Measurements from ENCODE around the gene ZFPM1. TPM values are rescaled to one million over a fixed set of nuclear protein-coding genes. Genes with fewer than 3 reads are reported as not detected.
"Not testable (repeated sequence)": the region's sequence is repeated elsewhere in the genome, so short reads cannot be mapped to it uniquely, and the experiment has no call there.

The ZFPM1 gene
- total RNA-seq, 3 donors from 2014 or later: 14.2 to 17.3 (median 15.9) TPM

GRCh38 chr16:88479793-88480760 lies 27.0 kb downstream of the ZFPM1 start:
- H3K27me3 Mint-ChIP-seq (ENCODE audit: low read depth): no peaks in the 10 kb centered on the region
- peaks cover 46% of the 10 kb centered on the region for H3K4me1 Mint-ChIP-seq (ENCODE audit: low read depth)
- H3K36me3 Mint-ChIP-seq (ENCODE audit: insufficient read depth): no peaks in the 10 kb centered on the region
- no peak overlapping the region for H3K4me3 Mint-ChIP-seq
- DNase-seq: peak; percentile 41
- peak in 1 of 2 donors; percentile 44 for ATAC-seq
- no peaks in the 10 kb centered on the region for H3K9me3 Mint-ChIP-seq

DNA sequence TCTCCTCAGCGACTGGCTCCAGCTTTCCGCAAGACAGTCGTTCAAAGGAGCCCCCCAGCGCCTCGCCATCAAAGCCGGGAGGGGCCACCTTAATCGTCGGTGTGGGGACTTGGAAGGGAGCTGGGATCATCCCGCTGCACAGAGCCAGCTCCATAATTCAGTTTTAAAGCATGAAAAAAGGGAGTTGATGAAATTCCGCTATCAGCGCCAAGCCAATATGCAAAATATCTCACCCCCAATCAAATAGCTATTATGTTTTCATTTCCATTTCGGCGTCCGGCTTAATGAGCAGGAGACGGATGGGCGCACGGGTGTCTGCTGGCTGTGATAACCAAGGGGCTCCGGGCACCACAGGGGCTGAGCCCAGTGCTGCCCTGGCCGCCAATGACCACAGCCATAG lies 27.7 kb downstream of the ZFPM1 start:
- Mint-ChIP-seq H3K9me3 (no peaks in the 10 kb centered on the region), H3K4me1 (ENCODE audit: low read depth) (peaks cover 46% of the 10 kb centered on the region), H3K36me3 (ENCODE audit: insufficient read depth) (no peaks in the 10 kb centered on the region), H3K4me3 (no peak overlapping the region), H3K27me3 (ENCODE audit: low read depth) (no peaks in the 10 kb centered on the region)
- no peak for DNase-seq
- no peak for ATAC-seq

DNA sequence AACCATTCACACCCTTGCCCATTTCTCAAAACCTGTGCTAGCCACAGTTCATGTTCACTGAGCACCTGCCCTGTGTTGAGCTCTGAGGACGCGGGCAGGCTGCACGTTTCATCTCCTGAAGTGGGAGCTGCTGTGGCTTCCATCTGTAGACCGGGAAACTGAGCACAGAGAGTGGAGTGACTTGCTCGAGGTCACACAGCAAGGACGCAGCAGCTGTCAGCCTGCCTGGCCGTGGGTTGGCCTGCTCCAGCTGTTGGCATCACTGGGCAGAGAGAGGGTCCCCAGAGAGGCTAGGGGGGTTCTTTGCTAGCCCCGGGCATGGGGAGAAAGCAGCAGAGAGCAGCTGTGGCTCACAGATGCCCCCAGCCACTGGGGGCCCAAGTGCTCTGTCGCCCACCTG lies 28.8 kb downstream of the ZFPM1 start:
- peaks cover 42% of the 10 kb centered on the region for H3K4me1 Mint-ChIP-seq (ENCODE audit: low read depth)
- H3K4me3 Mint-ChIP-seq: no peak overlapping the region
- DNase-seq (no peak), ATAC-seq (no peak)
- H3K36me3 Mint-ChIP-seq (ENCODE audit: insufficient read depth): no peaks in the 10 kb centered on the region
- no peaks in the 10 kb centered on the region for H3K9me3 Mint-ChIP-seq
- no peaks in the 10 kb centered on the region for H3K27me3 Mint-ChIP-seq (ENCODE audit: low read depth)

DNA sequence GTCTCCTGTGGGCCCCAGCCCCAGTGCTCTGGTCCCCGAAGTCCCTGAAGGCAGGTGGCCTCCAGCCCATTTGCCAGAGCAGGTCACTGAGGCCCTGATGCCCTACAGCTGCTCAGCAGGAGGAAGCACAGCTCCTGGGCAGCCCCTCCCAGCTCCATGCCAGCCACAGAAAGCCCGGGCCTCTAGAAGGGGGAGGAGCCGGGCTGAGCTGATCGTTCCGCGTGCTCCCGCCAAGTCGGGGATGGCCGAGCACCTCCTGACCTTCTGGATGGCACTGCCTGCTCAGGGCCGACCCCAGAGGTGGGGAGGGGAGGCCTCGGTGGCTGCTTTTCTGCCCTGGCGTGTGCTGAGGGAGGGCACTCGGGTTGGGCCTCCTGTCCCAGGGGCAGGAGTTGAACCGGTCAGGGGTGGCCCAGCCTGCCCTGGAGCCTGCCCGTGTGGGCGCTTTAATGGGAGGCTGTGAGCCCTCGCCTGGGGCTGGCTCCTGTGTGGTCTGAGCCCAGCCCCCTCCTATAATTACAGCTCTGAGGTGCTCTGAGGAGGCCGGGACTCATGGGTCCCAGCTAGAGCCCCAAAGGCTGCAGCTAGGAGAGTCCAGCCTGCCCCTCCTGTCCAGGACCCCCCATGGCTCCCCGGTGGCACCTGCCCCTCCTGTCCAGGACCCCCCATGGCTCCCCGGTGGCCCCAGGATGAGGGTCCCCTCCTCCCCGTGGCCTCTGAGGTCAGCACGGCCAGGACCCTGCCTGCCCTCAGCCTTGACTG lies 29.7 kb downstream of the ZFPM1 start:
- DNase-seq (no peak), ATAC-seq (no peak)
- H3K27me3 Mint-ChIP-seq (ENCODE audit: low read depth): no peaks in the 10 kb centered on the region
- H3K36me3 Mint-ChIP-seq (ENCODE audit: insufficient read depth): no peaks in the 10 kb centered on the region
- H3K4me3 Mint-ChIP-seq: no peak overlapping the region
- no peaks in the 10 kb centered on the region for H3K9me3 Mint-ChIP-seq
- peaks cover 33% of the 10 kb centered on the region for H3K4me1 Mint-ChIP-seq (ENCODE audit: low read depth)

GRCh38 chr16:88483392-88483641 lies 30.2 kb downstream of the ZFPM1 start:
- Mint-ChIP-seq H3K4me3 (no peak overlapping the region), H3K9me3 (no peaks in the 10 kb centered on the region), H3K4me1 (ENCODE audit: low read depth) (peaks cover 29% of the 10 kb centered on the region), H3K27me3 (ENCODE audit: low read depth) (no peaks in the 10 kb centered on the region), H3K36me3 (ENCODE audit: insufficient read depth) (no peaks in the 10 kb centered on the region)
- ATAC-seq (no peak), DNase-seq (no peak)

- DNase-seq (no peak), ATAC-seq (no peak)
- Mint-ChIP-seq H3K4me3 (no peak overlapping the region), H3K27me3 (ENCODE audit: low read depth) (no peaks in the 10 kb centered on the region), H3K4me1 (ENCODE audit: low read depth) (peaks cover 17% of the 10 kb centered on the region), H3K9me3 (no peaks in the 10 kb centered on the region), H3K36me3 (ENCODE audit: insufficient read depth) (no peaks in the 10 kb centered on the region)
These were observed 31.7 kb downstream of the ZFPM1 start for GRCh38 chr16:88484505-88485365.

DNA sequence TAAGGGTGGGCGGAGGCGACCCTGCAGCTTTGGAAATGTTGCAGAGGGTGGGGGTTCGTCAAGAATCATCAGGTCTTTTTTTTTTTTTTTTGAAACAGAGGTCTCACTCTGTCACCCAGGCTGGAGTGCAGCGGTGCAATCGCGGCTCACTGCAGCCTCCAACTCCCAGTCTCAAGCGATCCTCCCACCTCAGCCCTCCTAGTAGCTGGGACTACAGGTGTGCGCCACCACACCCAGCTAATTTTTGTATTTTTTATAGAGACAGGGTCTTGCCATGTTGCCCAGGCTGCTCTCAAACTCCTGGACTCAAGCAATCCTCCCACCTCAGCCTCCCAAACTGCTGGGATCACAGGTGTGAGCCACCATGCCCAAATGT lies 32.3 kb downstream of the ZFPM1 start:
- H3K27me3 Mint-ChIP-seq (ENCODE audit: low read depth); H3K4me3 Mint-ChIP-seq; DNase-seq; H3K9me3 Mint-ChIP-seq; ATAC-seq; H3K36me3 Mint-ChIP-seq (ENCODE audit: insufficient read depth): not testable (repeated sequence)
- peaks cover 10% of the 10 kb centered on the region for H3K4me1 Mint-ChIP-seq (ENCODE audit: low read depth)

DNA sequence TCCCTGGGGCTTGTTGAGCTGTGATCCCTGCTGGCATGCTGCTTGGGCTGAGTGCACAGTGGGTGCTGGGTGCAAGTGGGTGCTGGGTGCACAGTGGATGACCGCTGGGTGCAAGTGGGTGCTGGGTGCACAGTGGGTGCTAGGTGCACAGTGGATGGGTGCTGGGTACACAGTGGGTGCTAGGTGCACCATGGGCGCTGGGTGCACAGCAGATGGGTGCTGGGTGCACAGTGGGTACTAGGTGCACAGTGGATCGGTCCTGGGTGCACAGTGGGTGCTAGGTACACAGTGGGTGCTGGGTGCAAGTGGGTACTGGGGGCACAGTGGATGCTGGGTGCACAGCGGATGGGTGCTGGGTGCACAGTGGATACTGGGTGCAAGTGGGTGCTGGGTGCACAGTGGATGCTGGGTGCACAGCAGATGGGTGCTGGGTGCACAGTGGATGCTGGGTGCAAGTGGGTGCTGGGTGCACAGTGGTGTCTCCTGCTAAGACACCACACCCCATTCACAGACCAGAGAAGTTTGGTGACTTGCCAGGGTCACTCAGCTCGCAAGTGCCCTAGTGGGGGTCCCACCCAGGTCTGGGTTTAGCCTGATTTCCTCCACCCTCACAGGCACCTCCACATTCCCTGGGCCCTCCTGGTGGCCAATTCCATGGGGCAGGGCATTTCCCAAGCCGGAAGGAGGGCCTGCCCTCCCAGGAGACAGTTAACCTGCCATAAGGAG lies 33.5 kb downstream of the ZFPM1 start:
- no peak overlapping the region for H3K4me3 Mint-ChIP-seq

DNA sequence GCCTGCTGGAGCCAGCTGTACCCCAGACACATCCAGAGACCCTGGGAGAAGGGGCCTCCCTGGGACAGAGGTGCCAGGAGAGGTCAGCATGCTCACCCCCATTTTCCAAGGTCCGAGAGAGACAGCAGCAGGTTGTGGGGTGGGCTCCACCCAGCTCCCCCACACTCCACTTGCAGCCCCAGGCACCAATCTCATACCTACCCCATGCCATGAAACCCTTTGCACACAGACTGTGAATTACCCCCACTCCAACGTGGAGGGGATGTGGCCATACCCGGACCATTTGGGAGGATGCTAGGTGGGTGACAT lies 34.0 kb downstream of the ZFPM1 start:
- H3K36me3 Mint-ChIP-seq (ENCODE audit: insufficient read depth): no peaks in the 10 kb centered on the region
- no peak overlapping the region for H3K4me3 Mint-ChIP-seq
- H3K9me3 Mint-ChIP-seq: no peaks in the 10 kb centered on the region
- peaks cover 2% of the 10 kb centered on the region for H3K4me1 Mint-ChIP-seq (ENCODE audit: low read depth)
- DNase-seq (no peak), ATAC-seq (no peak)
- H3K27me3 Mint-ChIP-seq (ENCODE audit: low read depth): no peaks in the 10 kb centered on the region

More for the DNA sequence above, 33.5 kb downstream of the ZFPM1 start:
- no peak for DNase-seq
- ATAC-seq: no peak
- no peaks in the 10 kb centered on the region for H3K36me3 Mint-ChIP-seq (ENCODE audit: insufficient read depth)
- H3K9me3 Mint-ChIP-seq: no peaks in the 10 kb centered on the region
- peaks cover 5% of the 10 kb centered on the region for H3K4me1 Mint-ChIP-seq (ENCODE audit: low read depth)
- H3K27me3 Mint-ChIP-seq (ENCODE audit: low read depth): no peaks in the 10 kb centered on the region

DNA sequence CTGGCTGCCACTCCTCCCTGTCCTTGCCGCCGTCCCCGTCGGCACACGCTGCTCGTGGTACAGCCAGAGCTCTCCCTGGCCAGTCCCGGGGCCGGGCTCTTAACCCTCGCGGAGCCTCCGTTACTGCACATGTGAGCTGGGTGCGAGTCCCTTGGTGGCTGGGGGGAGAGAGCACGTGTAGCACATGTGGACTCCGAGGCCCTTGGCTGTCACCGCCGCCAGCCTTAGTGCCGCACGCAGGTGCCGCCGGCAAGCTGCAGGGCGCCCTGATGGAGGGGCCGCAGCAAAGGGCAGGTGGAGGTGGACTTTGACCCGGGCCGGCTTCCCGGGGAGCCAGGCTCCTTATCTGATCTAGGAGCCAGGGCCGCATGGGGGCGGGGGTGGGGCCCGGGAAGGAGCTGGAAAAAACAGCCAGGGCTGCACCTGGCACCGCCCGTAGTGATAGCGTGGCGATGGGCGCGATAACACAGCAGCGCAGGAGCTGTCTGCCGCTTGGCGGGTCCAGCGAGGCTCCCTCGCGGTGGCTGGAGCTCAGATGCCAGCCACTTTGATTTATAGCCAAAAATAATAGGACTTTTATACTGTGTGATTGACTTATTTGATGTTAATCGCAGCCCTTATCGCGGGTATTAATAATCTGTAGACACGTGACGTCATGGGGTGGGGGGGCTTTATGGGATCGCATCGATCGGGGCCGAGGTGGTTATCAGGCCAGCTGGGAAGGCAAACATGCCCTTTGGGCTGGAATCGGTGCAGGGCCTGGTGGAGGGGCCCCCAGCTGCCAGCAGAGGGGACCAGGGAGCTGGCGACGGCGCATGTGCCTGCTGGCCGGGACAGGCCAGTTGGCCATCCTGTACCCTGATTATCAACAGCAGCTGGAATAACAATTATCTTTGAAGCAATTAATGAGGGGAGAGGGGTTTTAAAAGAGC lies 35.1 kb downstream of the ZFPM1 start:
- Mint-ChIP-seq H3K4me1 (ENCODE audit: low read depth) (peaks cover 2% of the 10 kb centered on the region), H3K36me3 (ENCODE audit: insufficient read depth) (no peaks in the 10 kb centered on the region), H3K4me3 (no peak overlapping the region), H3K27me3 (ENCODE audit: low read depth) (no peaks in the 10 kb centered on the region), H3K9me3 (no peaks in the 10 kb centered on the region)
- ATAC-seq: no peak
- DNase-seq: no peak

DNA sequence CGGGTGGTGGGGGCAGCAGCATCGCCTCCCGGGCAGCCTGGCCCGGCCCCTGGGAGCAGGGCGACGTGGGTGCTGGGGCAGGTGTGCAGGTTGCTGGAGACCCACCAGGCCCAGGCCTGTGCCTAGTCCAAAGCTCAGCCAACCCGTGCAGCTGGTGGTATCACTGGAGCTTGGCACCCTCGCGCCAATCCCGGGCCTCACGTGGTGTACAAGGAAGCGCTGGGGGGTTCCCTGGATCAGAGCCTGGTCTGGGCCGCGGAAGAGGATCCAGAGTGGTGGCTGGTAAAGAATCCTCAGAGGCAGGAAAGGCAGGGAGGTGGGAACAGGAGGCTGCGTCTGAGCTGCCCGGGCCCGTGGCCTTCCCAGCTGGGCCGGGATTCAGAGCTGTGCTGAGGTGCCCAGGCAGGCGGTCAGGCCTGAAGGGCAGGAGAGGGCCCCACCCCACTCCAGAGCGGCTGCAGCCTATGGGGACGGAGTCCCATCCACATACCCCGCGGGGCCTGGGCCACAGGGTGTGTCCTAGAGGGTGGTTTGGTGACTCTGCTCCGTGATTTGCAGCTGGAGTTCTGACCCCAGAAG lies 36.2 kb downstream of the ZFPM1 start:
- Mint-ChIP-seq H3K36me3 (ENCODE audit: insufficient read depth) (no peaks in the 10 kb centered on the region), H3K27me3 (ENCODE audit: low read depth) (no peaks in the 10 kb centered on the region), H3K9me3 (no peaks in the 10 kb centered on the region), H3K4me1 (ENCODE audit: low read depth) (no peaks in the 10 kb centered on the region), H3K4me3 (no peak overlapping the region)
- no peak for ATAC-seq
- no peak for DNase-seq

GRCh38 chr16:88491001-88491559 lies 38.0 kb downstream of the ZFPM1 start:
- Mint-ChIP-seq H3K4me1 (ENCODE audit: low read depth) (no peaks in the 10 kb centered on the region), H3K9me3 (no peaks in the 10 kb centered on the region), H3K36me3 (ENCODE audit: insufficient read depth) (no peaks in the 10 kb centered on the region), H3K4me3 (no peak overlapping the region), H3K27me3 (ENCODE audit: low read depth) (no peaks in the 10 kb centered on the region)
- ATAC-seq (no peak), DNase-seq (no peak)

Measured in activated T-cell treated with anti-CD3 and anti-CD28 coated beads, Interleukin-2, amount 50 U/mL, for 4 hours (primary cell).